Subcutaneous adipose tissue (tissue), 4 donors: ENCODE data around the gene ANXA1. TPM values are rescaled to one million over a fixed set of nuclear protein-coding genes. Genes with fewer than 3 reads are reported as not detected.

ENCODE experiments used
- CTCF ChIP-seq: fragments of 450-650 bp; IDR thresholded peaks from one replicate; pipeline ENCODE4 v1.5.1; 2016; ENCODE audit warnings: low read depth, mild to moderate bottlenecking, control low read depth, antibody characterized with exemption, moderate library complexity
- total RNA-seq, 4 donors: library from RNA; depleted of rRNA; stranded (reverse); fragments of >200 nt; gene quantifications; one replicate each; pipeline ENCODE4 v1.1.0, GENCODE V29; 2016

The ANXA1 gene
- total RNA-seq, 4 donors from 2014 or later: 301 to 1,153 (median 911) TPM

- no peak for TF ChIP-seq CTCF
Measured at GRCh38 chr9:73154271-73154670, 2.6 kb downstream of the ANXA1 start.

GRCh38 chr9:73154722-73155121 is 3.1 kb downstream of the ANXA1 start:
- no peak for TF ChIP-seq CTCF

GRCh38 chr9:73155377-73155776 is 3.7 kb downstream of the ANXA1 start:
- no peak for TF ChIP-seq CTCF

- no peak for TF ChIP-seq CTCF
Measured at GRCh38 chr9:73155968-73156864, 4.6 kb downstream of the ANXA1 start.

- no peak for TF ChIP-seq CTCF
Measured at GRCh38 chr9:73156865-73157187, 5.2 kb downstream of the ANXA1 start.

GRCh38 chr9:73157811-73158210 is 6.1 kb downstream of the ANXA1 start:
- TF ChIP-seq CTCF: no peak

- TF ChIP-seq CTCF: no peak
Measured at GRCh38 chr9:73158723-73159122, 7.1 kb downstream of the ANXA1 start.
